ENCODE measurements around the gene ANAPC5.
"Not testable (repeated sequence)": the region's sequence is repeated elsewhere in the genome, so short reads cannot be mapped to it uniquely, and the experiment has no call there.

ANAPC5 gene

DNA sequence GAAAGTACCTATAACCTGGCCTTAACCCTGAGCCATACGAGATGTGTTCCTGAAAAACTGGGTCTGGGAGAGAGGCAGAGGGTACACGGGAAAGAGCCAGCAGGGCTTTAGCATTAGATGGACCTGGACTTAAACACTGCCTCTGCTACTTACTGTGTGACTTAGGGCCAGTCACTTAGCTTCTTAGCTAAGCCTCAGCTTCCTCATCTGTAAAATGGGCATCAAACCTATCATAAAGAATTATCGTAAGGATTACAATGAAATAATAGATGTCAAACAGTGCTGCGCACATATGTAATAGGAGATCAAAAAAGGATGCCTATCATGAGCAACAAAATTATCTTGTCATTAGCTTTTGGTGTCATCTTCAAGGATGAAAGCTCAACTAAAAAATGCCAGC is 23.6 kb downstream of the ANAPC5 start:
- TF ChIP-seq, protein P1, sequence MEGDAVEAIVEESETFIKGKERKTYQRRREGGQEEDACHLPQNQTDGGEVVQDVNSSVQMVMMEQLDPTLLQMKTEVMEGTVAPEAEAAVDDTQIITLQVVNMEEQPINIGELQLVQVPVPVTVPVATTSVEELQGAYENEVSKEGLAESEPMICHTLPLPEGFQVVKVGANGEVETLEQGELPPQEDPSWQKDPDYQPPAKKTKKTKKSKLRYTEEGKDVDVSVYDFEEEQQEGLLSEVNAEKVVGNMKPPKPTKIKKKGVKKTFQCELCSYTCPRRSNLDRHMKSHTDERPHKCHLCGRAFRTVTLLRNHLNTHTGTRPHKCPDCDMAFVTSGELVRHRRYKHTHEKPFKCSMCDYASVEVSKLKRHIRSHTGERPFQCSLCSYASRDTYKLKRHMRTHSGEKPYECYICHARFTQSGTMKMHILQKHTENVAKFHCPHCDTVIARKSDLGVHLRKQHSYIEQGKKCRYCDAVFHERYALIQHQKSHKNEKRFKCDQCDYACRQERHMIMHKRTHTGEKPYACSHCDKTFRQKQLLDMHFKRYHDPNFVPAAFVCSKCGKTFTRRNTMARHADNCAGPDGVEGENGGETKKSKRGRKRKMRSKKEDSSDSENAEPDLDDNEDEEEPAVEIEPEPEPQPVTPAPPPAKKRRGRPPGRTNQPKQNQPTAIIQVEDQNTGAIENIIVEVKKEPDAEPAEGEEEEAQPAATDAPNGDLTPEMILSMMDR (IDR thresholded peaks at IDR 0.05; ENCODE audit: low read depth, low read length): no peak
- no peak for DNase-seq (ENCODE audit: extremely low read depth, low read depth)

DNA sequence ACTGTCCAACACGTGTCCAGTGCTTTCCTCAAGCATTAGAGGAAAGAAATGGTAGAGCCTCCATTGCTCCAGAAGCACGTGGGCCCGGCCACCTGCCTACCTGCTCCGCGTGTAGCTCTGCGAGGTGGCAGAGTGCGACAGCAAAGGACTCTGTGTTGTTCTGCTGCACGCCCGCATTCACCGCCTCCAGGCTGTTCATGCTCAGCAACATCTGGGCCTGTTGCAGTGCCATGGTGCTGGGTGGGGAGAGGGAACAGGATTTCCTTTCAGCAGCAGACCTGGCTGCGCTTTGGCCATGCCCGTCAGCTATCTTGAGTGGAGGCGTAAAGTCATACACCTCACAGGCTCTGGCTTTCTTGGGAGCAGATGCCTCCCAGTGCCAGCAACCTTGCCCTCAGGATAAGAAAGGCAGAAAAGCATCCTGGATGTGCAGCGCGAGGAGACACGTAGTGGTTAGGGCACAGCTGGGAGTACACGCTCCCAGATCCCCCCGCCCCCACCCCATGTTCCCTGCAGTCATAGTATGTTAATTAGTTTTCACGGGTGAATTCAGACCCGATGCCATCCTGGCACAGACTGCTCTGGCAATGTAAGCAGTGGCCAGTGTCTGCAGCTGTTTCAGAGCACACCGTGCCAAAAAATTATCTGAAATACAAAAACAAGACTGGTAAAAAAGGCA is 25.1 kb downstream of the ANAPC5 start:
- TF ChIP-seq, protein P1 (IDR thresholded peaks at IDR 0.05; ENCODE audit: low read depth, low read length): no peak

DNA sequence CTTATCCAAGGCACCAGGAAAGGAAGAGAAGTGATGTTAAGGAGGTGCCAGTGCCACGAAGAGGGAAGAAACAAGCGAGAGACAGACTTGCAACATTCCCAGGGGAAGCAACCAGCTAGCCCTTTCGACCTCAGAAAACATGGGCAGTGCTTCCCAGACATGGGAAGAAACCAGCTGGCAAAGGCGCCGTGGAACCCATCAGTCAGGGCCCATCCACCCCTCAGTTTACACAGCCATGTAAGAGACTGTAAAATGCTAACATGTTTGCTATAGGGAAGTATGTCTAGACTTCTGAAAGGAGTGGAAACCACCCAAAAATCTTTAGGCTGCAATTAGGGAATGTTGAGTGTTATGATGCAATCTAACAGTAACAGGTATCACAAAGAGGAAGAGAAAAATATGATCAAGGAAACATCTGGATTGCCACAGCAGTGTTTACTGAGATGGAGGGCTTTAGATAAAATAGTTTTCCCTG is 26.3 kb downstream of the ANAPC5 start:
- TF ChIP-seq, protein P1 (IDR thresholded peaks at IDR 0.05; ENCODE audit: low read depth, low read length): no peak
- DNase-seq (ENCODE audit: extremely low read depth, low read depth): no peak

More for the DNA sequence above, 25.1 kb downstream of the ANAPC5 start:
- no peak for DNase-seq (ENCODE audit: extremely low read depth, low read depth)

DNA sequence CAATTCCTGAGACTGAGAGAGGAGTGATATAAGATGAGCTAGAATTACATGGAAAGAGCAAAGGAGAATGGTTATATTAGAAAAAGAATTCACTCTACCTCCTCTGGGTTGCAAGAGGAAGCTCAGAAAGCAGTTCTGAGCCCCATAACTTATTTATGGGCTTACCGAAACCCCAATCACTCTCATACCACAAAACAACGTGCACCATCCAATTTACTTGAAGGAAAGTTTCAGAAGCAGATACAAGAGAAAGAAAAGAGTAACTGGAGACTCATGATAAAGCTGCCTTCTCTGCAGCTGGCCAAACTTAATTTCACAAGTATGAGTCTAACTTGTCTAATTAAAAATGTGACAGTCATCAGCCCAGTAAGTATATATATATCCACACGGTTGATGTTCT is 28.3 kb downstream of the ANAPC5 start:
- DNase-seq (ENCODE audit: extremely low read depth, low read depth): no peak
- TF ChIP-seq, protein P1 (IDR thresholded peaks at IDR 0.05; ENCODE audit: low read depth, low read length): no peak

DNA sequence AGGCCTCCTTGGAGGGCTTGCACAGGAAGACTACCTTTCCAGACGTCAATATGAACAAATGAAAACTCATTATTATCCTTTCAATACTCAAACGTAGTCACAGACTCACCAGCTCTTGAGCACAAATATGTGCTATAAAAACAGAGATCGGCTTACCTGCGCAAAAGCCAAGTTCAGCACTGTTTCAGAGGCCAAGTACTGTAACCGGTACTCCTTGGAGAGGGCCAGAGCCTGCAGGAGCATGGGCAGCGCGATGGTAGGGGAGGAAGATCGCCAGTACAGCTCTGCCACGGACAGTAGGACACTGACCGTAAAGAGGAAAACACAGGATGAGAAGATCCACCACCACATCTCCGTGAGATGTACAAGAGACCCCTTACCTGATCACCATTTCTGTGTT is 34.1 kb downstream of the ANAPC5 start:
- TF ChIP-seq, protein P1 (IDR thresholded peaks at IDR 0.05; ENCODE audit: low read depth, low read length): no peak

DNA sequence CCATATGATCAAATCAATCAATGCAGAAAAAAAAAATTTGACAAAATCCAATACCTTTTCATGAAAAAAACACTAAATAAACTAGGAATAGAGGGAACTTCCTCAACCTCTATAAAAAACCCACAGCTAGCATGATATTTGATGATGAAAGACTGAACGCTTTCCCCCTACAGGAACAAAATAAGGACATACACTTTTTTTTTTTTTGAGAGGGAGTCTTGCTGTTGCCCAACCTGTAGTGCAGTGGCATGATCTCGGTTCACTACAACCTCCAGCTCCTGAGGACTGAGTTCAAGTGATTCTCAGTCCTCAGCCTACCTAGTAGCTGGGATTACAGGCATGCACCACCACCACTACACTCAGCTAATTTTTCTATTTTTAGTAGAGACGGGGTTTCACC is 37.8 kb downstream of the ANAPC5 start:
- no peak for DNase-seq (ENCODE audit: extremely low read depth, low read depth)

More for the DNA sequence above, 34.1 kb downstream of the ANAPC5 start:
- DNase-seq (ENCODE audit: extremely low read depth, low read depth): no peak

DNA sequence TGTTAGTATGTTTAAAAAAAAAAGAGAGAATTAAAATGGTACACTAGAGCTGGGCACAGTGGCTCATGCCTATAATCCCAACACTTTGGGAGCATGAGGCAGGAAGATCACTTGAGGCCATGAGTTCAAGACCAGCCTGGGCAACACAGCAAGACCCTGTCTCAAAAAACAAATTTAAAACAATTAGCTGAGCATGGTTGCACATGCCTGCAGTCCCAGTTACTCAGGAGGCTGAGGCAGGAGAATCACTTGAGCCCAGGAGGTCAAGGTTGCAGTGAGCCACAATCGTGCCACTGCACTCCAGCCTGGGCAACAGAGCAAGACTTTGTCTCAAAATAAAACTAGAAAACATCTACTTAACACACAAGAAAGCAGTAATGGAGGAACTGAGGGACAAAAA is 42.0 kb downstream of the ANAPC5 start:
- DNase-seq (ENCODE audit: extremely low read depth, low read depth): not testable (repeated sequence)

More for the DNA sequence above, 37.8 kb downstream of the ANAPC5 start:
- TF ChIP-seq, protein P1 (IDR thresholded peaks at IDR 0.05; ENCODE audit: low read depth, low read length): no peak

DNA sequence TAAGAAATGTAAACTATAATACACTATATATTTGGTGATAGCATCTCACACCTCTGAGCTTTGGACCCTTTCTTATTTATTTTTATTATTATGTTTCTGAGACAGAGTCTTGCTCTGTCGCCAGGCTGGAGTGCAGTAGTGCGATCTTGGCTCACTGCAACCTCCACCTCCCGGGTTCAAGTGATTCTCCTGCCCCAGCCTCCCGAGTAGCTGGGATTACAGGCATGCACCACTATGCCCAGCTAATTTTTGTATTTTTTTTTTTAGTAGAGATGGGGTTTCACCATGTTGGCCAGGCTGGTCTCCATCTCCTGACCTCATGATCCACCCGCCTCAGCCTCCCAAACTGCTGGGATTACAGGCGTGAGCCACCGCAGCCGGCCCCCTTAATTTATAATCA is 44.8 kb downstream of the ANAPC5 start:
- not testable (repeated sequence) for DNase-seq (ENCODE audit: extremely low read depth, low read depth)

All from AG09319 (cell line).